B cell (primary cell): ENCODE data around the gene IL20. TPM values are rescaled to one million over a fixed set of nuclear protein-coding genes. Genes with fewer than 3 reads are reported as not detected.

Experiments
- ATAC-seq: fragments of 200-7000 bp; cut with Tn5 transposase; one replicate; pipeline ENCODE4 v1.10.0; 2021; ENCODE audit warnings: low read depth, mild to moderate bottlenecking, moderate number of reproducible peaks, moderate library complexity
- CTCF ChIA-PET: fragments of 350-600 bp; sonication (Branson Sonifier 250); formaldehyde crosslinking; loops from one replicate; lab custom pipeline; 2021; ENCODE audit warnings: antibody characterized with exemption, inconsistent platforms; lab: Charles Lee
- POLR2A ChIA-PET: fragments of 350-600 bp; sonication (Branson Sonifier 250); formaldehyde crosslinking; loops from one replicate; lab custom pipeline; 2021; ENCODE audit warnings: antibody characterized with exemption; lab: Charles Lee
- DNase-seq: peaks from one replicate; pipeline ENCODE4 v3.0.0; 2013
- H2AFZ ChIP-seq: 2 replicates; pipeline ENCODE4 v1.6.1; 2012; ENCODE audit warnings: mild to moderate bottlenecking, low read depth, low read length; ENCODE audit not compliant: insufficient read depth, poor library complexity, severe bottlenecking
- H3K27ac ChIP-seq, 2 donors: 1 replicate in 1 of 2; 2 replicates in 1 of 2; pipeline ENCODE4 v1.5.1; 2012 to 2013; ENCODE audit warnings: low read length in 2 of 2, mild to moderate bottlenecking in 2 of 2, moderate library complexity in 1 of 2
- H3K27me3 ChIP-seq, 4 experiments: fragments of 200-600 bp in 1 of 4; sonication (generic) in 1 of 4; replicated peaks in 1 of 4; 1 replicate in 2 of 4; 2 replicates in 2 of 4; pipeline versions ENCODE4 v1.6.1 to v1.7.0; 2013 to 2016; ENCODE audit warnings: low read length in 3 of 4, mild to moderate bottlenecking in 2 of 4, mixed read lengths in 1 of 4, moderate library complexity in 1 of 4; ENCODE audit not compliant: insufficient read depth in 4 of 4, control insufficient read depth in 3 of 4; ENCODE audit errors: control extremely low read depth in 1 of 4
- H3K36me3 ChIP-seq, 2 experiments: replicated peaks in 1 of 2; 1 replicate in 1 of 2; 2 replicates in 1 of 2; pipeline versions ENCODE4 v1.6.1 to v1.7.1; 2013; ENCODE audit warnings: low read length in 1 of 2; ENCODE audit not compliant: insufficient read depth in 2 of 2, control insufficient read depth in 1 of 2; ENCODE audit errors: control extremely low read depth in 1 of 2, extremely low read depth in 1 of 2
- H3K4me1 ChIP-seq, 2 donors: fragments of 200-600 bp in 1 of 2; sonication (generic) in 1 of 2; 1 replicate in 1 of 2; 2 replicates in 1 of 2; pipeline versions ENCODE4 v1.5.1 to v1.6.1; 2013 to 2017; ENCODE audit warnings: low read length in 2 of 2; ENCODE audit not compliant: control insufficient read depth in 2 of 2, insufficient read depth in 2 of 2
- H3K4me2 ChIP-seq: replicated peaks from 2 replicates; pipeline ENCODE3; 2012; ENCODE audit warnings: mild to moderate bottlenecking, low read depth, low read length; ENCODE audit not compliant: poor library complexity, severe bottlenecking
- H3K4me3 ChIP-seq, 5 experiments: fragments of 200-600 bp in 1 of 5; sonication (generic) in 1 of 5; 1 replicate in 3 of 5; 2 replicates in 2 of 5; pipeline versions ENCODE4 v1.5.1 to v1.7.0; 2011 to 2016; ENCODE audit warnings: low read length in 4 of 5, mild to moderate bottlenecking in 4 of 5, low read depth in 2 of 5, control low read depth in 1 of 5, moderate library complexity in 1 of 5; ENCODE audit not compliant: insufficient read depth in 1 of 5; ENCODE audit errors: control extremely low read depth in 1 of 5, extremely low read depth in 1 of 5
- H3K79me2 ChIP-seq: fragments of 200-600 bp; sonication (generic); one replicate; pipeline ENCODE4 v1.6.0; 2016; ENCODE audit warnings: low read length; ENCODE audit not compliant: control insufficient read depth, insufficient read depth
- H3K9ac ChIP-seq: fragments of 200-600 bp; sonication (generic); 2 replicates; pipeline ENCODE4 v1.6.1; 2017; ENCODE audit warnings: mild to moderate bottlenecking, low read length, moderate library complexity
- H3K9me3 ChIP-seq, 3 donors: one replicate each; pipeline versions ENCODE4 v1.6.1 to v1.7.1; 2013; ENCODE audit warnings: low read length in 2 of 3; ENCODE audit not compliant: control insufficient read depth in 2 of 3, insufficient read depth in 1 of 3; ENCODE audit errors: control extremely low read depth in 1 of 3
- H4K20me1 ChIP-seq: 2 replicates; pipeline ENCODE4 v1.6.0; 2012; ENCODE audit warnings: mild to moderate bottlenecking, low read length; ENCODE audit not compliant: insufficient read depth, control insufficient read depth, poor library complexity, severe bottlenecking
- H3K27ac Mint-ChIP-seq: one replicate; pipeline ENCODE4 v1.8.0; 2021; ENCODE audit warnings: mixed read lengths
- H3K27me3 Mint-ChIP-seq: one replicate; pipeline ENCODE4 v1.8.0; 2021; ENCODE audit warnings: mixed read lengths
- H3K4me1 Mint-ChIP-seq: one replicate; pipeline ENCODE4 v1.8.0; 2021; ENCODE audit warnings: mixed read lengths
- H3K4me3 Mint-ChIP-seq: one replicate; pipeline ENCODE4 v1.8.0; 2021; ENCODE audit warnings: mixed read lengths
- H3K9me3 Mint-ChIP-seq: one replicate; pipeline ENCODE4 v1.8.0; 2022; ENCODE audit warnings: mixed read lengths; ENCODE audit not compliant: insufficient read depth
- CTCF ChIP-seq: fragments of 200-600 bp; IDR thresholded peaks from one replicate; pipeline ENCODE4 v1.8.0; 2022; ENCODE audit warnings: antibody characterized with exemption, mild to moderate bottlenecking
- EZH2 ChIP-seq: IDR thresholded peaks from 2 replicates; pipeline ENCODE4 v1.6.1; 2012; ENCODE audit warnings: borderline replicate concordance, low read depth, mild to moderate bottlenecking, moderate library complexity, low read length; ENCODE audit not compliant: insufficient read depth, poor library complexity, severe bottlenecking
- WGBS: methylation state at CpG from one replicate; pipeline ENCODE4 v1.1.5; 2013; ENCODE audit warnings: missing lambda C conversion rate; ENCODE audit not compliant: insufficient coverage; 5-methylcytosine and 5-hydroxymethylcytosine counted together
- intact Hi-C: fragments of 100-400 bp; cut with micrococcal nuclease; formaldehyde crosslinking; loops from one replicate; pipeline ENCODE4 v1.10.0; 2022
- polyA plus RNA-seq: library from polyadenylated mRNA; depleted of rRNA; stranded (reverse); fragments of >200 nt; gene quantifications from 2 replicates; pipeline ENCODE4 v1.2.3, GENCODE V29; 2012
- total RNA-seq, 2 donors: library from RNA; stranded (reverse); fragments of 120-200 nt in 1 of 2; gene quantifications; 1 replicate in 1 of 2; 2 replicates in 1 of 2; pipeline versions ENCODE4 v1.2.3 to v1.2.4, GENCODE V29; 2013 to 2022

Gene IL20
- total and polyA plus RNA-seq, 2 donors (not counting 1 experiment from before 2014, with no cell fraction given): not detected

GRCh38 chr1:206816390-206817287, 48.8 kb upstream of the IL20 start:
- Mint-ChIP-seq H3K27ac (peak overlapping the region; percentile 73), H3K4me1 (peaks cover 49% of the 10 kb centered on the region), H3K4me3 (peak overlapping the region; percentile 1), H3K9me3 (no peaks in the 10 kb centered on the region), H3K27me3 (no peaks in the 10 kb centered on the region)
- Histone ChIP-seq H3K4me1 (peaks cover 39 to 44% of the 10 kb centered on the region in 2 donors), H4K20me1 (no peaks in the 10 kb centered on the region), H3K4me3 (peak overlapping the region in 1 of 5 experiments; percentile 3), H3K9ac (no peak overlapping the region), H3K4me2 (peak overlapping the region; percentile 36), H3K9me3 (peaks cover 0 to 10% (median 0%) of the 10 kb centered on the region in 3 donors), H2AFZ (no peak overlapping the region), H3K36me3 (no peaks in the 10 kb centered on the region), H3K27me3 (no peaks in the 10 kb centered on the region), H3K27ac (peak overlapping the region; percentile 50 to 55), H3K79me2 (no peaks in the 10 kb centered on the region)
- 30% methylated on average over 2 of the region's 4 CpGs for WGBS
- no peak for DNase-seq
- intact Hi-C loops: no loop called here
- ChIA-PET CTCF (interaction anchor here (0.5 to 3.7 kb wide), 13 partner anchors 8 to 994 kb away, joined by 3 to 21 read pairs (median 5); partner anchors contain the start of gene IL10), POLR2A (interaction anchor here (0.9 to 1.1 kb wide), 2 partner anchors 15 to 88 kb away, joined by 4 to 8 read pairs; no protein-coding TSS in a partner anchor)
- no peak for TF ChIP-seq EZH2
- no peak for TF ChIP-seq CTCF
- no peak for ATAC-seq
